ENCODE measurements around the gene DMGDH.

Gene DMGDH

DNA sequence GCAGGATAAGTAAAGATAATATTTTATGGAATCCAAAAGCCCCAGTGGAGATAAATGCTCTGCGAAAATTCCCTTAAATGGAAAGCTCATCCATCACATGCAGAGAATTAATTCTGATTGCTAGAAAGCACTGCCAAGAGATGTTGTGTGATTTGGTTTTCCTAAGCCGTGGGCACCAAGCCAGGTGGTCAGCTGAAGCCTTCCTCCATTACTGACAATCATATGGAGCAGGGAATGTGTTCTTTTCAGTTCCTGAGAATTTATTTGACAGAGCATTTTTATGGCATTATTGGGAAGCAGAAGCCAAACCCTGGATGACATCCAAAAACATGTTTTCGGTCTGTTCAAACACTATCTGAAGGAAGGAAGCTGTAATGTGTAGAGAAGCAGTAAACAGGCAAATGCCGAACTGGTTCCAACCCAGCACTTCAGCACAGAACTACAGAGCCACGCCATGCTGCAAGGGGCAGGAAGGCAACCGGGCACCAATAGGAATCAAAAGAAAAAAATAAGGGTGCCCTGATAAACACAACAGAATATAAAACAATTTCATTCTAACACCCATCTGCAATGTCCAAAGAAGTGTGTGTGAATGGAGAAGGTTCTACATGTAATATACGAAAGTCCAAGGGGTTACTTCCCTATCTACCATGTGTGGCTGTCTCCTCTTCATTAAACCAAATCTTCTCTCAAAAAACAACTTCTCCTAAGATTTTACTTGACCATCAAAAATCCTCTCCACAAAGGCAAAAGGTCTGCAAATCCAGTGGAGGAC, 96.6 kb downstream of the DMGDH start:
- DNase-seq = no peak

DNA sequence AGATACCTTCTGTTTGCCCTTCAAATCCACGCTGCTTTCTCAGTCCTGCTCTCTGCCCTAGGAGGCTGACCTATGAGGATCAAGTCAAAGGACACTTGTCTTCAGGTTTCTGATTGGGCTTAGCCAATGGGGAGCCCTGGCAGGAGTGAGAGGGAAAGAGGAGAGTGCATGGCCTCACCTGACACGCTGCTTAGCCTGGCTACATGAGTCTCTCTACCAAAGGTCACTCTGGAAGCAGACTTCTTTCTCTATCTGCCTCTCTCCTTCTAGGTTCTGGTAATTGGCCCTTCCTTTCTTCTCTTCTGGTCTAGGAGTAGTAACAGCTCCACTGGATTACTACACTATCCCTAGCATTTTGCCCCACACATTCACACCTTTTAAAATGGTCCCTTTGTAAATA, 97.5 kb downstream of the DMGDH start:
- no peak for DNase-seq

DNA sequence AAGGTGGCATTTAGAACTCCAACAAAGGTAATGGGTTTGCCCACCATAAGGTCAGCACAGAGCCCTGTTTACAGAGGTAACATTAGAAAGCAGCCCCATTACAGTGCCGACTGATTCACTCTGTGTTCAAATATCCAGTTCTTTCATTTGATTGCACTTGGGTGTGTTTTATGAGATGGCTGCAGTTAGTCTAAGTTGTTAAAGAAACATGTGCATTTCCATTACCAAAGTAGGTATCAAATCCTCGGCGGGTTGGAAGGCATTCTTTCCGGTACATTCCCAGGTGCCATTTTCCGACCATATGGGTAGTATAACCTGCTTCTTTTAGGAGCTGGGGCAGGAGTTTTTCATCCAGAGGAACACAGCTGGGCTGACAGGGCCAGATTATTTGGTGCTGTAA, 100.7 kb downstream of the DMGDH start:
- no peak for DNase-seq

DNA sequence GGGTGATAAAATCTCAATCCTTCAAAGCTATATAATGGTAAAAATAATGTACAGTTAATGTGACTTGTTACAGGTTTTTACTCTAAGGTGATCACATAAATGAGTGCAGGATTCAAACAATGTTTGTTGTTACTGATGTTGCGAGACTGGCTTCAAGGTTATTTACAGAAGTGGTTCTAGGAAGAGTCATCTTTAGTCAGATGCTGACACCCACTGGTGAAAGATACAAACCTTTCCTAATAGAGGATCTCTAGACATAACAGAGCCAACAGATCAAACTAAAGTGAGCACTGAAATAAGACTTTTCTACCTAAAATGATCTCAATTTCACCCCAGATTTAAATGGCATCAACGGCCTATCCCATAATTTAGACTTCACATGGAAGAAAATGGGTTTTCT, 104.6 kb downstream of the DMGDH start:
- no peak for DNase-seq

DNA sequence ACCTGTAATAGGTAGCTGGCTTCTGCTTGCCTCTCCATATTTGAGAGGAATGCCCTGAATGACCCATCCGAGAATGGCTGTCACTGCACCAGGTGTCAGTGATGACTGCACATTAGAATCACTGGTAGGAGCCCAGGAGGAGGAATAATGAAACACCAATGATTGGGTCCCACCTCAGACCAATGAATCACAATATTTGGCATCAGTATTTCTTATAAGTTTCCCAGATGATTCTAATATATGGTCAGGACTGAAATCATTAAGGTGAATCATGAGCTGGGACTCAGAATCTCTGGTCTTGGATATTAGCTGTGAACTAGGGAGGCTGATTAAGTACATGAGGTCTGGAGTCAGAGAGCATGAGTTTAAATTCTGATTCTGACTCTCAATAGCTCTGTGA, 107.7 kb downstream of the DMGDH start:
- DNase-seq = no peak

DNA sequence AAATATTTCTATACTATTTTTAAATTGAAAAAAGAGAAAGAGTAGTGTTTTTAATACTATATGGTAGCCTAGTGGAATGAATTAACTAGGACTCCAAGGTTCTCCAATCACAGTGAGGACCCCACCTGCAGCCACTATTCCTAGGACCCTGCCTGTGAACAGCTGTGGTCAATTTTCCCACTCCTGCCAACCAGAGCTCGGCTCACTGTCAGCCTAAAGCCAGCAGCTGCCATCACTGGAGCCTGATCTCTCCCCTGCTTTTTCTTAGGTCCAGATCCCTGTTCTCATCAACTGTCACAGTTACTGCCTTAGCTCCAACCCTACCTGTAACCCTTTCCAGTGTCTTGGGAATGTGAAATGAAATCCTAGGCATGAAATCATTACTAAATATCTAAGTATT, 109.7 kb downstream of the DMGDH start:
- DNase-seq = no peak

DNA sequence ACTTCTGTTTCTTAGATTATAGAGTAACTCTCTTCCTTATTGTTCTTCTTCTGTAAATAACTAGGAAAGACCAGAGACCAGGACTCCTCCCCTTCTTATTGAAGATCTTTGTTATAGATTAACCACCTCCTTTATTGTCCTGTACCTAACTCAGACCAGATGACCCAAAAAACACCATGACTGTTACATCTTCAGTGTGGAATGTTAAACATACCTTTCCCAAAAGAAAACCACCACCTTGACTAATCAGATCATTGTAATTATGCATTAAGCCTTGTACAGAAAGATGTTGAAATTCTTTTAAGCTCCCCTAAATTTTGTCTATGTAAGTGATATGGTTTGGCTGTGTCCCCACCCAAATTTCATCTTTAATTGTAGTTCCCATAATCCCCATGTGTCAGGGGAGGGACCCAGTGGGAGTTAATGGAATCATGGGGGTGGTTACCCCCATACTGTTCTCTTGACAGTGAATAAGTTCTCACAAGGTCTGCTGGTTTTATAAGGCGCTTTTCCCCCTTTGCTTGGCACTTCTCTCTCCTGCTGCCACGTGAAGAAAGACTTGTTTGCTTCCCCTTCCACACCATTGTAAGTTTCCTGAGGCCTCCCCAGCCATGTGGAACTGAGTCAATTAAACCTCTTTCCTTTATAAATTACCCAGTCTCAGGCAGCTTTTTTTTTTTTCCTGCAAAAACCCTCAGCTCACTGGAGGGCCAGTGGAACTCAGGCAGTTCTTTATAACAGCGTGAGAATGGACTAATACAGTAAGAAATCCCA, 110.6 kb downstream of the DMGDH start:
- DNase-seq = no peak

DNA sequence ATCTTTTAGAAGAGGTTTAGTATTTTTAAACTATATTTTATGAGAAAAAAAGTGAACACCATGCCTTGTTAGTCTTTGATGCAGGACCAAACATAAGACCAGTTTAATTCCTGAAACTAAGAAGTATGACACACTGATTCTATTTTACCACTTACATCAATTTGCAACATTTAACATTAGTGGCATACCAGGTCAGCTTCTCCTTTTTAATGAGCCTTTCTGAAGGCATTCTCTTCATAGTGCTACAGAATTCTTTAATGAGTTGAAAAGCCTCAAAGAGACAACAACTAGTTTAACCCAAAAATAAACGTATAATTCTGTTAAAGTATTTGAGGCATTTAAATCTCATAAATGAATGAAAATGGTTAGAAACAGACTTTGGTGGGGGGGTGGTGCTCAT, 112.6 kb downstream of the DMGDH start:
- no peak for DNase-seq

DNA sequence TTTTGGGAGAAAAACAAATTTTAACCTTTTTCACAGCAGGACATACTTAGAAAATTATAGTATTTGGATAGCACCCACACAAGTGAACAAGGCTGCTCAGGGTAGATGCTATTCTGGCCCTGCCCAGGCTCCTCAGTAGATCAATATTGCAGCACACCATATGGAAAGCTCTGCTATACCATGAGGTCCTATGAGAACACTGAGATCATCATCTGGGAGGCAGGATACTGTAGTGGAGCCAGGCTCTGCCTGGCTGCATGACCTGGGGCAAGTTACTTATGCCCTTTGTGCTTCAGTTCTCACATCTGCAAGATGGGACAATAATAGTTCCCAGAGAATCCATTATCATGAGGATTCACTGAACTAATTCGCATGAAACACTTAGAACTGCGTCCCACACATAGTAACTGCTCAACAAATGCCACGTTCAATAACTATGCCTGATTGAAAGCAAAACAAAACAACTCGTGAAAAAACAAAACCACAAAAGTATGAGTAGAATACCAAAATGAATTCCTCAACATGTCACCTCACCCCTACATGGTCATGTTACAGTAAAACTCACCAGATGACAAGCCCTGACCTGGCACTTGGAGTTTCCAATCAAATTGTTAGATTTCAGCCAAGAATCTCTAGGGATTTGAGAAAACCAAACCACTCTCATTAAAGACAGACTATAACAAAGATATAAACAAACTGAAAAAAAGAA, 116.2 kb downstream of the DMGDH start:
- no peak for DNase-seq

Measured in cortex of kidney (tissue), 1 donor.